Measurements from ENCODE around the gene EYA4.

EYA4 gene

GRCh38 chr6:133241086-133241900 lies at the start of gene EYA4:
Gene EYA4 (plus strand): TSS chr6:133241357. CDS start chr6:133274781, 33,424 bp downstream.
- no peak for DNase-seq (ENCODE audit: low read depth)

GRCh38 chr6:133193396-133193795 lies 47.8 kb upstream of the EYA4 start:
- DNase-seq (ENCODE audit: low read depth): no peak

GRCh38 chr6:133198725-133199124 lies 42.4 kb upstream of the EYA4 start:
- DNase-seq (ENCODE audit: low read depth): no peak

- no peak for DNase-seq (ENCODE audit: low read depth)
Measured at GRCh38 chr6:133201231-133201630, 39.9 kb upstream of the EYA4 start.

GRCh38 chr6:133202610-133203343 lies 38.4 kb upstream of the EYA4 start:
- no peak for DNase-seq (ENCODE audit: low read depth)

GRCh38 chr6:133203344-133203697 lies 37.8 kb upstream of the EYA4 start:
- no peak for DNase-seq (ENCODE audit: low read depth)

GRCh38 chr6:133205304-133205703 lies 35.9 kb upstream of the EYA4 start:
- DNase-seq (ENCODE audit: low read depth): no peak

- no peak for DNase-seq (ENCODE audit: low read depth)
Measured at GRCh38 chr6:133206942-133207341, 34.2 kb upstream of the EYA4 start.

- no peak for DNase-seq (ENCODE audit: low read depth)
Measured at GRCh38 chr6:133207754-133208153, 33.4 kb upstream of the EYA4 start.

- DNase-seq (ENCODE audit: low read depth): no peak
Measured at GRCh38 chr6:133208183-133208755, 32.9 kb upstream of the EYA4 start.

GRCh38 chr6:133214267-133214666 lies 26.9 kb upstream of the EYA4 start:
- DNase-seq (ENCODE audit: low read depth): no peak

- no peak for DNase-seq (ENCODE audit: low read depth)
Measured at GRCh38 chr6:133218852-133219251, 22.3 kb upstream of the EYA4 start.

GRCh38 chr6:133223452-133224029 lies 17.6 kb upstream of the EYA4 start:
- no peak for DNase-seq (ENCODE audit: low read depth)

- no peak for DNase-seq (ENCODE audit: low read depth)
Measured at GRCh38 chr6:133225560-133225959, 15.6 kb upstream of the EYA4 start.

GRCh38 chr6:133227344-133227743 lies 13.8 kb upstream of the EYA4 start:
- DNase-seq (ENCODE audit: low read depth): no peak

GRCh38 chr6:133230052-133230451 lies 11.1 kb upstream of the EYA4 start:
- no peak for DNase-seq (ENCODE audit: low read depth)

- no peak for DNase-seq (ENCODE audit: low read depth)
Measured at GRCh38 chr6:133235221-133235620, 5.9 kb upstream of the EYA4 start.

- no peak for DNase-seq (ENCODE audit: low read depth)
Measured at GRCh38 chr6:133236932-133237331, 4.2 kb upstream of the EYA4 start.

- DNase-seq (ENCODE audit: low read depth): no peak
Measured at GRCh38 chr6:133240511-133241085, 559 bp upstream of the EYA4 start.

GRCh38 chr6:133241901-133242636 lies 912 bp downstream of the EYA4 start:
- no peak for DNase-seq (ENCODE audit: low read depth)

Data from activated T-cell treated with anti-CD3 and anti-CD28 coated beads for 48 hours (primary cell).